IMR-90 (cell line): ENCODE results near the gene PFDN1. TPM values are rescaled to one million over a fixed set of nuclear protein-coding genes. Genes with fewer than 3 reads are reported as not detected.

ENCODE experiments used
- ATAC-seq: fragments of 200-7000 bp; cut with Tn5 transposase; 2 replicates; pipeline ENCODE4 v1.9.1; 2020; ENCODE audit warnings: low read depth, mild to moderate bottlenecking, moderate library complexity
- BruUV-seq: library from RNA; stranded (reverse); fragments of 400-500 nt; replicated peaks from 2 replicates; lab custom pipeline; 2021; lab: Mats Ljungman, UMichigan
- CTCF ChIA-PET: fragments of 300-600 bp; formaldehyde crosslinking; extraction: SDS; loops from one replicate; lab custom pipeline; 2021; ENCODE audit warnings: antibody characterized with exemption; lab: Yijun Ruan, JAX
- POLR2A ChIA-PET: fragments of 300-600 bp; sonication (Branson Sonifier 250); formaldehyde crosslinking; loops from one replicate; lab custom pipeline; 2022; ENCODE audit warnings: antibody characterized with exemption; ENCODE audit not compliant: unreplicated experiment; lab: Charles Lee
- DNase-seq: peaks from one replicate; pipeline ENCODE4 v3.0.0; 2013
- H2AFZ ChIP-seq: replicated peaks from 2 replicates; pipeline ENCODE3; 2013; ENCODE audit warnings: low read length, mild to moderate bottlenecking; ENCODE audit not compliant: poor library complexity
- H2AK5ac ChIP-seq: 2 replicates; pipeline ENCODE4 v1.6.1; 2013; ENCODE audit warnings: low read depth, low read length, inconsistent platforms
- H2AK9ac ChIP-seq: replicated peaks from 2 replicates; pipeline ENCODE3; 2013; ENCODE audit warnings: mild to moderate bottlenecking, low read depth, low read length, moderate library complexity; ENCODE audit not compliant: poor library complexity
- H2BK120ac ChIP-seq: 2 replicates; pipeline ENCODE4 v1.6.1; 2013; ENCODE audit warnings: low read depth, low read length, inconsistent platforms
- H2BK15ac ChIP-seq: 3 replicates; pipeline ENCODE4 v1.6.1; 2013; ENCODE audit warnings: low read depth, low read length, inconsistent platforms
- H2BK20ac ChIP-seq: 2 replicates; pipeline ENCODE4 v1.6.1; 2013; ENCODE audit warnings: low read depth, mild to moderate bottlenecking, inconsistent platforms, low read length, moderate library complexity
- H2BK5ac ChIP-seq: 2 replicates; pipeline ENCODE4 v1.6.1; 2013; ENCODE audit warnings: mild to moderate bottlenecking, low read depth, low read length, inconsistent platforms; ENCODE audit not compliant: poor library complexity, severe bottlenecking
- H3K14ac ChIP-seq: replicated peaks from 2 replicates; pipeline ENCODE4 v1.6.1; 2013; ENCODE audit warnings: low read depth, low read length, inconsistent platforms
- H3K18ac ChIP-seq: 2 replicates; pipeline ENCODE4 v1.6.1; 2013; ENCODE audit warnings: low read depth, low read length, control low read depth
- H3K23ac ChIP-seq: 2 replicates; pipeline ENCODE4 v1.6.1; 2013; ENCODE audit warnings: low read depth, low read length, inconsistent platforms
- H3K27ac ChIP-seq: 2 replicates; pipeline ENCODE4 v1.5.1; 2013; ENCODE audit warnings: mild to moderate bottlenecking, control low read depth, low read length; ENCODE audit not compliant: insufficient read depth
- H3K27me3 ChIP-seq: 2 replicates; pipeline ENCODE4 v1.6.1; 2013; ENCODE audit warnings: low read length; ENCODE audit not compliant: control insufficient read depth, insufficient read depth
- H3K36me3 ChIP-seq: 2 replicates; pipeline ENCODE4 v1.6.1; 2013; ENCODE audit warnings: low read length, mixed read lengths; ENCODE audit not compliant: control insufficient read depth, insufficient read depth
- H3K4ac ChIP-seq: 2 replicates; pipeline ENCODE4 v1.6.1; 2013; ENCODE audit warnings: low read depth, low read length, inconsistent platforms
- H3K4me1 ChIP-seq: 2 replicates; pipeline ENCODE4 v1.6.1; 2013; ENCODE audit warnings: low read length, mixed read lengths; ENCODE audit not compliant: control insufficient read depth, insufficient read depth
- H3K4me2 ChIP-seq: 2 replicates; pipeline ENCODE4 v1.6.1; 2013; ENCODE audit warnings: low read depth, mild to moderate bottlenecking, control low read depth, low read length, moderate library complexity
- H3K4me3 ChIP-seq: 2 replicates; pipeline ENCODE4 v1.5.1; 2013; ENCODE audit warnings: low read depth, mild to moderate bottlenecking, control low read depth, low read length, moderate library complexity; ENCODE audit not compliant: insufficient read depth
- H3K56ac ChIP-seq: 2 replicates; pipeline ENCODE4 v1.6.1; 2013; ENCODE audit warnings: low read length, inconsistent platforms; ENCODE audit not compliant: insufficient read depth; ENCODE audit errors: extremely low read depth
- H3K79me1 ChIP-seq, 2 experiments: 2 replicates each; pipeline ENCODE4 v1.6.1; 2013; ENCODE audit warnings: low read length in 2 of 2, inconsistent platforms in 1 of 2, low read depth in 1 of 2
- H3K9ac ChIP-seq: 2 replicates; pipeline ENCODE4 v1.6.1; 2013; ENCODE audit warnings: low read depth, low read length, control low read depth
- H3K9me1 ChIP-seq: 2 replicates; pipeline ENCODE4 v1.6.1; 2013; ENCODE audit warnings: low read length, inconsistent platforms; ENCODE audit not compliant: insufficient read depth
- H3K9me3 ChIP-seq: 2 replicates; pipeline ENCODE4 v1.6.1; 2013; ENCODE audit warnings: low read length; ENCODE audit not compliant: control insufficient read depth, insufficient read depth
- H4K20me1 ChIP-seq: 2 replicates; pipeline ENCODE4 v1.6.1; 2013; ENCODE audit warnings: low read length, inconsistent platforms; ENCODE audit not compliant: insufficient read depth
- H4K5ac ChIP-seq: 2 replicates; pipeline ENCODE4 v1.6.1; 2013; ENCODE audit warnings: mild to moderate bottlenecking, low read depth, low read length, control low read depth
- H4K8ac ChIP-seq, 2 experiments: 2 replicates each; pipeline ENCODE4 v1.6.1; 2013; ENCODE audit warnings: low read depth in 2 of 2, low read length in 2 of 2, control low read depth in 1 of 2, inconsistent platforms in 1 of 2
- H4K91ac ChIP-seq: 2 replicates; pipeline ENCODE4 v1.6.1; 2013; ENCODE audit warnings: low read depth, low read length, inconsistent platforms; ENCODE audit not compliant: insufficient read depth
- BHLHE40 ChIP-seq: fragments of 150-350 bp; IDR thresholded peaks from 2 replicates; pipeline ENCODE4 v1.6.1; 2016; ENCODE audit warnings: mild to moderate bottlenecking, low read depth, low read length
- MAFK ChIP-seq: IDR thresholded peaks from 2 replicates; pipeline ENCODE4 v1.6.1; 2012; ENCODE audit warnings: low read depth, low read length, improper control_type of control experiment
- POLR2A ChIP-seq: IDR thresholded peaks from 2 replicates; pipeline ENCODE4 v1.6.1; 2012; ENCODE audit warnings: mild to moderate bottlenecking, low read depth, low read length
- RCOR1 ChIP-seq: IDR thresholded peaks from 2 replicates; pipeline ENCODE4 v1.6.1; 2012; ENCODE audit warnings: mild to moderate bottlenecking, low read length, improper control_type of control experiment; ENCODE audit not compliant: insufficient replicate concordance
- USF2 ChIP-seq: fragments of 150-350 bp; IDR thresholded peaks from 2 replicates; pipeline ENCODE4 v1.6.1; 2017; ENCODE audit warnings: mild to moderate bottlenecking, antibody characterized with exemption, low read length, low read depth
- WGBS, 2 experiments: methylation state at CpG; one replicate each; pipeline versions ENCODE4 v1.1.5 to v1.1.7; 2013; ENCODE audit warnings: missing lambda C conversion rate in 2 of 2; ENCODE audit not compliant: insufficient read length in 1 of 2; ENCODE audit errors: extremely low coverage in 2 of 2; 5-methylcytosine and 5-hydroxymethylcytosine counted together
- dilution Hi-C: fragments of 300-500 bp; cut with HindIII; formaldehyde crosslinking; loops from one replicate; pipeline ENCODE4 v1.14.3; 2018; ENCODE audit warnings: low sequenced_read_pairs; ENCODE audit not compliant: unreplicated experiment
- in situ Hi-C: fragments of 300-500 bp; cut with MboI; formaldehyde crosslinking; loops from 3 replicates; pipeline ENCODE4 v1.14.3; 2019; ENCODE audit warnings: low sequenced_read_pairs, inconsistent platforms, mixed read lengths
- intact Hi-C: fragments of 100-400 bp; cut with micrococcal nuclease; formaldehyde crosslinking; loops from 2 replicates; pipeline ENCODE4 v1.10.0; 2022
- polyA plus RNA-seq, 3 experiments: library from polyadenylated mRNA; depleted of rRNA; stranded (reverse); fragments of >200 nt; gene quantifications; 2 replicates each; pipeline ENCODE4 v1.2.3, GENCODE V29; 2012; ENCODE audit warnings: low replicate concordance in 1 of 3
- total RNA-seq: library from RNA; depleted of rRNA; stranded (reverse); fragments of >200 nt; gene quantifications from 2 replicates; pipeline ENCODE4 v1.2.3, GENCODE V29; 2012

Gene PFDN1
- total and polyA plus RNA-seq, 2 of the 4 experiments (the other 2 are of a cell fraction), result 98.8 to 134 TPM

GRCh38 chr5:140282266-140282665 is 20.6 kb downstream of the PFDN1 start:
- H3K4ac ChIP-seq, result no peak overlapping the region
- H2BK120ac ChIP-seq, result no peak overlapping the region
- peaks cover 26 to 40% of the 10 kb centered on the region in 2 experiments for H3K79me1 ChIP-seq
- ATAC-seq (no peak), DNase-seq (no peak)
- H4K20me1 ChIP-seq, result peaks cover 13% of the 10 kb centered on the region; the same call in 1 of the 2 replicates
- in situ Hi-C loops, result no loop called here
- H3K4me1 ChIP-seq, result no peaks in the 10 kb centered on the region
- H3K56ac ChIP-seq, result no peak overlapping the region
- peaks cover 7% of the 10 kb centered on the region; the same call in 1 of the 2 replicates for H3K36me3 ChIP-seq
- no peak overlapping the region for H3K9ac ChIP-seq
- no peak overlapping the region for H3K14ac ChIP-seq
- H4K5ac ChIP-seq, result no peak overlapping the region
- no peak overlapping the region for H2AK5ac ChIP-seq
- POLR2A ChIA-PET, result no interaction called here
- H2AK9ac ChIP-seq, result no peak overlapping the region
- no peak overlapping the region for H3K23ac ChIP-seq
- no peak overlapping the region for H3K27ac ChIP-seq
- CTCF ChIA-PET, result no interaction called here
- H3K9me3 ChIP-seq, result no peaks in the 10 kb centered on the region
- no peak overlapping the region for H3K4me3 ChIP-seq
- no peak overlapping the region for H4K91ac ChIP-seq
- intact Hi-C loops, result no loop called here
- H2AFZ ChIP-seq, result no peak overlapping the region
- H2BK15ac ChIP-seq, result no peak overlapping the region
- H3K18ac ChIP-seq, result no peak overlapping the region
- H2BK5ac ChIP-seq, result no peak overlapping the region
- no peaks in the 10 kb centered on the region for H3K27me3 ChIP-seq
- dilution Hi-C loops, result no loop called here
- BruUV-seq, result no TSS peak
- H3K9me1 ChIP-seq, result no peaks in the 10 kb centered on the region; the same call in 1 of the 2 replicates
- TF ChIP-seq USF2, result no peak
- no peak for TF ChIP-seq RCOR1
- no peak for TF ChIP-seq BHLHE40
- no peak for TF ChIP-seq POLR2A
- no peak for TF ChIP-seq MAFK
- WGBS, 2 experiments, result no CpG with 5 or more reads among the region's 2 CpGs
- no peak overlapping the region for H2BK20ac ChIP-seq
- no peak overlapping the region for H4K8ac ChIP-seq
- H3K4me2 ChIP-seq, result no peak overlapping the region
